ENCODE measurements around the gene CHD9NB. TPM values are rescaled to one million over a fixed set of nuclear protein-coding genes. Genes with fewer than 3 reads are reported as not detected.
A peak's percentile ranks its signal among the peaks of the same experiment; 100 is the strongest.

Gene CHD9NB
- total and polyA plus RNA-seq, 10 of the 15 experiments (the other 5 are each of a cell fraction or from before 2014, with no cell fraction given) = 0.14 to 1.6 (median 0.73) TPM

GRCh38 chr16:53094013-53094630, 41.4 kb upstream of the CHD9NB start (continued):
- TF ChIP-seq PAX5 (IDR thresholded peaks at IDR 0.05; ENCODE audit: borderline replicate concordance, low read depth, low read length) (no peak; the same call in 1 of the 2 replicates), STAT3 (IDR thresholded peaks at IDR 0.05; ENCODE audit: low read depth, low read length) (no peak), ASH2L (IDR thresholded peaks at IDR 0.05; ENCODE audit: borderline replicate concordance, low read depth) (no peak), BCL11A (IDR thresholded peaks at IDR 0.05; ENCODE audit: low read depth, low read length) (no peak), IKZF2 (IDR thresholded peaks at IDR 0.05) (peak in 1 of 2 experiments; percentile 56; a peak in 3 of 4 replicates), BACH1 (IDR thresholded peaks at IDR 0.05; ENCODE audit: borderline replicate concordance) (no peak), SRF (IDR thresholded peaks at IDR 0.05; ENCODE audit: low read depth in 2 of 2, low read length in 2 of 2) (no peak), CHD2 (IDR thresholded peaks at IDR 0.05; ENCODE audit: borderline replicate concordance, low read depth, low read length) (no peak), NBN (IDR thresholded peaks at IDR 0.05) (0 out of 2 replicates have a peak, but pooled peaks have one; percentile 34), PML (IDR thresholded peaks at IDR 0.05; ENCODE audit: low read length) (no peak), RAD21 (IDR thresholded peaks at IDR 0.05; ENCODE audit: insufficient read depth, low read depth, low read length) (no peak), MEF2A (IDR thresholded peaks at IDR 0.05; ENCODE audit: insufficient read depth, low read depth, low read length) (no peak), NR2C1 (IDR thresholded peaks at IDR 0.05) (no peak), CBX5 (IDR thresholded peaks at IDR 0.05; ENCODE audit: low read depth) (no peak), ZBTB40 (IDR thresholded peaks at IDR 0.05; ENCODE audit: borderline replicate concordance) (no peak)
- TF ChIP-seq, protein P1, sequence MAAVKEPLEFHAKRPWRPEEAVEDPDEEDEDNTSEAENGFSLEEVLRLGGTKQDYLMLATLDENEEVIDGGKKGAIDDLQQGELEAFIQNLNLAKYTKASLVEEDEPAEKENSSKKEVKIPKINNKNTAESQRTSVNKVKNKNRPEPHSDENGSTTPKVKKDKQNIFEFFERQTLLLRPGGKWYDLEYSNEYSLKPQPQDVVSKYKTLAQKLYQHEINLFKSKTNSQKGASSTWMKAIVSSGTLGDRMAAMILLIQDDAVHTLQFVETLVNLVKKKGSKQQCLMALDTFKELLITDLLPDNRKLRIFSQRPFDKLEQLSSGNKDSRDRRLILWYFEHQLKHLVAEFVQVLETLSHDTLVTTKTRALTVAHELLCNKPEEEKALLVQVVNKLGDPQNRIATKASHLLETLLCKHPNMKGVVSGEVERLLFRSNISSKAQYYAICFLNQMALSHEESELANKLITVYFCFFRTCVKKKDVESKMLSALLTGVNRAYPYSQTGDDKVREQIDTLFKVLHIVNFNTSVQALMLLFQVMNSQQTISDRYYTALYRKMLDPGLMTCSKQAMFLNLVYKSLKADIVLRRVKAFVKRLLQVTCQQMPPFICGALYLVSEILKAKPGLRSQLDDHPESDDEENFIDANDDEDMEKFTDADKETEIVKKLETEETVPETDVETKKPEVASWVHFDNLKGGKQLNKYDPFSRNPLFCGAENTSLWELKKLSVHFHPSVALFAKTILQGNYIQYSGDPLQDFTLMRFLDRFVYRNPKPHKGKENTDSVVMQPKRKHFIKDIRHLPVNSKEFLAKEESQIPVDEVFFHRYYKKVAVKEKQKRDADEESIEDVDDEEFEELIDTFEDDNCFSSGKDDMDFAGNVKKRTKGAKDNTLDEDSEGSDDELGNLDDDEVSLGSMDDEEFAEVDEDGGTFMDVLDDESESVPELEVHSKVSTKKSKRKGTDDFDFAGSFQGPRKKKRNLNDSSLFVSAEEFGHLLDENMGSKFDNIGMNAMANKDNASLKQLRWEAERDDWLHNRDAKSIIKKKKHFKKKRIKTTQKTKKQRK (IDR thresholded peaks at IDR 0.05; ENCODE audit: low read depth, low read length) = no peak
- TF ChIP-seq, protein P2, sequence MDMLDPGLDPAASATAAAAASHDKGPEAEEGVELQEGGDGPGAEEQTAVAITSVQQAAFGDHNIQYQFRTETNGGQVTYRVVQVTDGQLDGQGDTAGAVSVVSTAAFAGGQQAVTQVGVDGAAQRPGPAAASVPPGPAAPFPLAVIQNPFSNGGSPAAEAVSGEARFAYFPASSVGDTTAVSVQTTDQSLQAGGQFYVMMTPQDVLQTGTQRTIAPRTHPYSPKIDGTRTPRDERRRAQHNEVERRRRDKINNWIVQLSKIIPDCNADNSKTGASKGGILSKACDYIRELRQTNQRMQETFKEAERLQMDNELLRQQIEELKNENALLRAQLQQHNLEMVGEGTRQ (IDR thresholded peaks at IDR 0.05; ENCODE audit: borderline replicate concordance, low read depth, low read length) = no peak
- TF ChIP-seq, protein P3, sequence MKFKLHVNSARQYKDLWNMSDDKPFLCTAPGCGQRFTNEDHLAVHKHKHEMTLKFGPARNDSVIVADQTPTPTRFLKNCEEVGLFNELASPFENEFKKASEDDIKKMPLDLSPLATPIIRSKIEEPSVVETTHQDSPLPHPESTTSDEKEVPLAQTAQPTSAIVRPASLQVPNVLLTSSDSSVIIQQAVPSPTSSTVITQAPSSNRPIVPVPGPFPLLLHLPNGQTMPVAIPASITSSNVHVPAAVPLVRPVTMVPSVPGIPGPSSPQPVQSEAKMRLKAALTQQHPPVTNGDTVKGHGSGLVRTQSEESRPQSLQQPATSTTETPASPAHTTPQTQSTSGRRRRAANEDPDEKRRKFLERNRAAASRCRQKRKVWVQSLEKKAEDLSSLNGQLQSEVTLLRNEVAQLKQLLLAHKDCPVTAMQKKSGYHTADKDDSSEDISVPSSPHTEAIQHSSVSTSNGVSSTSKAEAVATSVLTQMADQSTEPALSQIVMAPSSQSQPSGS (IDR thresholded peaks at IDR 0.05; ENCODE audit: low read length) = no peak
- TF ChIP-seq, protein P4, sequence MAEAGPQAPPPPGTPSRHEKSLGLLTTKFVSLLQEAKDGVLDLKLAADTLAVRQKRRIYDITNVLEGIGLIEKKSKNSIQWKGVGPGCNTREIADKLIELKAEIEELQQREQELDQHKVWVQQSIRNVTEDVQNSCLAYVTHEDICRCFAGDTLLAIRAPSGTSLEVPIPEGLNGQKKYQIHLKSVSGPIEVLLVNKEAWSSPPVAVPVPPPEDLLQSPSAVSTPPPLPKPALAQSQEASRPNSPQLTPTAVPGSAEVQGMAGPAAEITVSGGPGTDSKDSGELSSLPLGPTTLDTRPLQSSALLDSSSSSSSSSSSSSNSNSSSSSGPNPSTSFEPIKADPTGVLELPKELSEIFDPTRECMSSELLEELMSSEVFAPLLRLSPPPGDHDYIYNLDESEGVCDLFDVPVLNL (IDR thresholded peaks at IDR 0.05; ENCODE audit: low read depth, low read length) = no peak

Measured in GM12878 (cell line).